Measurements from ENCODE around the gene KRTAP5-3. TPM values are rescaled to one million over a fixed set of nuclear protein-coding genes. Genes with fewer than 3 reads are reported as not detected.

Gene KRTAP5-3
- total RNA-seq, 1 donor from 2014 or later, result not detected

DNA sequence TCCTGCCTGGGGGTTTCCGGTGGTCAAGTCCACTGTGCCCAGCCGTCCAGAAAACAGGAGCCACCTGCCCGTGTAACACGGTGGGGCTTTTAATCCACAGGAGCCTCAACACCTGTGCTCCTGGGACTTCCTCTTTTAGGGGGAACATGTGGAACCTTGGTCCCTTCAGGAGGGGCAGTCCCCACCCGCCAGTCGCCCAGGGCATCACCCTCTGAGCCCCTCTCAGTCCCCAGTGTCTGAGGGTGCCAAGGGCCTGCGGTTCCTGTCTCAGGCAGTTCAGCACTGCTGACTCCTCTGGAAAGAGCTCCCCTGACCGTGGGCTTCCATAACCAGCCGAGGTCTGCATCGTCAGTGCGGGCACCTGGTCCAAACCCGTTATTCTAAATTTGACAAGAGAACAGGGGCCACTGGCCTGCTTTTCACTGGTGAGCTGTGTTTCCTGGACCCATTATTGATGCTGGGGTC is 37.1 kb upstream of the KRTAP5-3 start:
- intact Hi-C loops (cut with micrococcal nuclease), result no loop called here
- Histone ChIP-seq H3K4me3 (no peak overlapping the region), H3K9me3 (replicated peaks) (no peaks in the 10 kb centered on the region), H3K27me3 (ENCODE audit: low read depth) (peaks cover 27% of the 10 kb centered on the region), H3K4me1 (peaks cover 1% of the 10 kb centered on the region), H3K27ac (replicated peaks) (no peak overlapping the region), H3K36me3 (no peaks in the 10 kb centered on the region)
- DNase-seq, result no peak
- TF ChIP-seq, protein P1, sequence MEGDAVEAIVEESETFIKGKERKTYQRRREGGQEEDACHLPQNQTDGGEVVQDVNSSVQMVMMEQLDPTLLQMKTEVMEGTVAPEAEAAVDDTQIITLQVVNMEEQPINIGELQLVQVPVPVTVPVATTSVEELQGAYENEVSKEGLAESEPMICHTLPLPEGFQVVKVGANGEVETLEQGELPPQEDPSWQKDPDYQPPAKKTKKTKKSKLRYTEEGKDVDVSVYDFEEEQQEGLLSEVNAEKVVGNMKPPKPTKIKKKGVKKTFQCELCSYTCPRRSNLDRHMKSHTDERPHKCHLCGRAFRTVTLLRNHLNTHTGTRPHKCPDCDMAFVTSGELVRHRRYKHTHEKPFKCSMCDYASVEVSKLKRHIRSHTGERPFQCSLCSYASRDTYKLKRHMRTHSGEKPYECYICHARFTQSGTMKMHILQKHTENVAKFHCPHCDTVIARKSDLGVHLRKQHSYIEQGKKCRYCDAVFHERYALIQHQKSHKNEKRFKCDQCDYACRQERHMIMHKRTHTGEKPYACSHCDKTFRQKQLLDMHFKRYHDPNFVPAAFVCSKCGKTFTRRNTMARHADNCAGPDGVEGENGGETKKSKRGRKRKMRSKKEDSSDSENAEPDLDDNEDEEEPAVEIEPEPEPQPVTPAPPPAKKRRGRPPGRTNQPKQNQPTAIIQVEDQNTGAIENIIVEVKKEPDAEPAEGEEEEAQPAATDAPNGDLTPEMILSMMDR (IDR thresholded peaks at IDR 0.05; ENCODE audit: borderline replicate concordance), result no peak

DNA sequence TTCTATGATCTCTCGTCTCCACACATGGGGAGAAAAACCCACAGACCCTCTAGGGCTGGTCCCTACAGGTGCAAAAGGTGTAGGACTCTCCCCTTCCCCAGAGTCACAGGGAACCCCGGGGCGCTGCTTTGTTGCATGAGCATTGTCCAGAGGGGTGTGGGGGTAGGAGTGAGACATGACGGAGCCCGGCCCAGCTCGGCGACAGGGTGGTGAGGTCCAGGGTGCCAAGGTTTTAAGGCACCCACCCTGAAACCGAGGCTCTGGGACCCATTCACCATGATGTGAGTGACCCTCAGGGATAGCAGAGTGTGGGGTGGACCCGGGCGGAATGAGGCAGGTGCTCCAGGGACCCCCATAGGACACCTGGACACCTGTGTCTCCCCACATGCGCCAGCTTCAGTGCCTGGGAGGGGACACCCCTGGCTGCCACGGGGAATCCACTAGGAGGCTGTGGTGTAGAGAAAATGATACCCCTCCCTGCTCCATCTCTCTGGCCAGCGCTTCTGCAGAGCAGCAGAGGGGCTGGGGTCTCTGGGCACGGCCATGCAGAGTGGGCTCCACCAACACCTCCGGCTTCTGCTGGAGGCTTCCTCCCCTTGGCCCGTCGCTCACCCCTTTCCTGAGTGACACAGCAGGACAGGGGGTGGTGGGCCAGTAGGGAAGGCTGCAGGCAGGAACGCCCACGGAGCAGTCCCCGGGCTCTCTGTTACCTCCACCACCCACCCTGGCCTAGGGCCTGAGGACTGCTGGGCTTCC is 36.5 kb upstream of the KRTAP5-3 start:
- H3K27ac ChIP-seq (replicated peaks), result no peak overlapping the region
- intact Hi-C loops (cut with micrococcal nuclease), result no loop called here
- TF ChIP-seq, protein P1 (IDR thresholded peaks at IDR 0.05; ENCODE audit: borderline replicate concordance), result no peak
- peaks cover 7% of the 10 kb centered on the region for H3K4me1 ChIP-seq
- H3K9me3 ChIP-seq (replicated peaks), result no peaks in the 10 kb centered on the region
- no peaks in the 10 kb centered on the region for H3K36me3 ChIP-seq
- peaks cover 33% of the 10 kb centered on the region for H3K27me3 ChIP-seq (ENCODE audit: low read depth)
- no peak for DNase-seq
- H3K4me3 ChIP-seq, result no peak overlapping the region

DNA sequence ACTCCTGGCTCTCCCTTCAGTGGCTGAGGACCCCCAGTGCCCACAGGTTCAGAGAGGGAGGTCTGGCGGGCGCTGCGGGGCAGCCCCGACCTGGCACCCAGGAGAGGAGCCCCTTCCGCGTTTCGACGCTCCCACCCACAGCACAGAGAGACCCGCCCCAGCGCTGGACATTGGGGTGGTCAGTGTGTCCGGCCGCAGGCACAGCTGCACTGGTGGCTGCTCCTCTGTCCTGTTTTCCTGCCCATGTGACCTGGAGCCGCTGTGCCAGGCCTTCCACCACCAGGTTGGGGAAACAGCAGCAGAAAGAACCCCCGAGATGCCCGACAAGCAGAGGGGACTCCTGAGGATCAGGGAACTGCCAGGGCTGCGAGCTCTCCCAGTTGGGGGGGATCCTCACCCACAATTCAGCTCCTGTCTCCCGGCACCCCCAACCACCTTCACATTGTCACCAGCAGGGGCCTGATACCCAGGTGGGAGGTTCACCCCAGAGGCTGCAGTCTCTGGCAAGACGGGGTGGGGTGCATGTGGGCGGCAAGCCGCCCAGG is 35.0 kb upstream of the KRTAP5-3 start:
- DNase-seq, result no peak
- Histone ChIP-seq H3K4me1 (peaks cover 17% of the 10 kb centered on the region), H3K36me3 (no peaks in the 10 kb centered on the region), H3K27ac (replicated peaks) (no peak overlapping the region), H3K9me3 (replicated peaks) (no peaks in the 10 kb centered on the region), H3K4me3 (no peak overlapping the region), H3K27me3 (ENCODE audit: low read depth) (peaks cover 49% of the 10 kb centered on the region)
- intact Hi-C loops (cut with micrococcal nuclease), result no loop called here
- TF ChIP-seq, protein P1 (IDR thresholded peaks at IDR 0.05; ENCODE audit: borderline replicate concordance), result no peak

DNA sequence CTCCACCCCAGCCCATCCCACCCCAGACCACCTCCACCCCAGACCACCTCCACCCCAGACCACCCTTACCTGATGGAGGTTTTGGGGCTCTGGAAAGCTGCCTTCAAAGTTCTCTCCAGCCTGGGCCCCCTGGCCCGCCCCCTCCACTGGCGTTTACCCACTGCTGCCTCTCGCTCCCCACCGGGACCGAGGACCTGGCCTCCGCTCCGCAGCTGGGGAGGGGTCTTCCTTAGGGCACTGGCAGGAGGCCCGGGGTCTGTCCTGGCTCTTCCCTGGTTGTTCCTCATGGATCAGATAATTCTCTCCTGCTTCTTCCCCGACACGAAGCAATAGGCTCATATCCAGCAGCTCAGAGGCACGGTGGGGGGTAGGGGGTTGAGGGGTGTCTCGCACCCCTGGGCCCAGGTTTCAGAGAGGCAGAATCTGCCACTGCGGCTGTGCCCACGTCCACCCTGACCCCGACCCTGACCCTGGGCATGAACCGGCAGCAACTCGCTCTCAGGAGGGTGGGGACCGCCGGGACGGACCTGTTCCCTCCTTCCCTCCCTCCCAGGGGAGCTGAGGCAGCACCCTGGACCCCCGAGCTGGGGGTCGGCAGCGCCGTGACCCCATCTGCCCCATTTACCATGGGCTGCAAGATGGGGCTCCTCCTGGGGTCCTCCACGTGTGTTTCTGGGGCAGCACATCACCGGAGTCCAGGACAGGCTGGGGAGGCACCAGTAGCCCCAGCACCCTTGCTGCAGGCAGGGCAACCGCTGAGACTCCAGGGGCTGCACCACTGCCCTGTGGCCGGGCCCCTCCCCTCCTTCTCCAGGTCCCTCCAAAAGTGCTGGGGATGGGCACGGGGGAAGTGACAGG is 34.3 kb upstream of the KRTAP5-3 start:
- Histone ChIP-seq H3K4me3 (no peak overlapping the region), H3K4me1 (peaks cover 19% of the 10 kb centered on the region), H3K27me3 (ENCODE audit: low read depth) (peaks cover 50% of the 10 kb centered on the region), H3K9me3 (replicated peaks) (no peaks in the 10 kb centered on the region), H3K27ac (replicated peaks) (no peak overlapping the region), H3K36me3 (no peaks in the 10 kb centered on the region)
- TF ChIP-seq, protein P1 (IDR thresholded peaks at IDR 0.05; ENCODE audit: borderline replicate concordance), result no peak
- DNase-seq, result no peak
- intact Hi-C loops (cut with micrococcal nuclease), result no loop called here

DNA sequence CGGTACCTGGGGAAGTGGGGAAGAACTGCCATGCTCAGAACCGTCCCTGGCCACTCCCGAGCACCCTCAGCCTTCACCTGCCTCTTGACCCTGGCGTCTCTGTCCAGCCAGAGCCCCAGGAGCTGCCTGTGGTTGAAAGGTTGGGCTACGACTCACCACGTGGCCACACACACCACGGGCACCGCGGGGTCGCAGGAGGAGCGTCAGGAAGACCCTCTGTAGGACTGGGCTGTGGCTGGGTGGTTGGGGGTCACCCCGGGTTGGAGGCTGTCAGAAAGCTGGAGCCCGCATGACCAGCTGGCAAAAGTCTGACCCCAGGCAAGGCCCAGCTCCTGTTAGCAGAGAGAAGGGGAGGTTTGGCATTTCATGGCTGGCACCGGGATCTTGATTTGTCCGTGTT is 32.8 kb upstream of the KRTAP5-3 start:
- Histone ChIP-seq H3K27ac (replicated peaks) (no peak overlapping the region), H3K4me3 (no peak overlapping the region), H3K36me3 (no peaks in the 10 kb centered on the region), H3K9me3 (replicated peaks) (no peaks in the 10 kb centered on the region), H3K27me3 (ENCODE audit: low read depth) (peaks cover 59% of the 10 kb centered on the region), H3K4me1 (peaks cover 19% of the 10 kb centered on the region)
- intact Hi-C loops (cut with micrococcal nuclease), result no loop called here
- TF ChIP-seq, protein P1 (IDR thresholded peaks at IDR 0.05; ENCODE audit: borderline replicate concordance), result no peak
- no peak for DNase-seq

All from left ventricle myocardium inferior (tissue), 1 donor.